Activated CD8-positive, alpha-beta T cell treated with anti-CD3 and anti-CD28 coated beads for 36 hours (primary cell): ENCODE measurements around the gene CFAP57. TPM values are rescaled to one million over a fixed set of nuclear protein-coding genes. Genes with fewer than 3 reads are reported as not detected.

Source experiments
- ATAC-seq: fragments of 200-7000 bp; cut with Tn5 transposase; one replicate; pipeline ENCODE4 v1.10.0; 2021; ENCODE audit warnings: mild to moderate bottlenecking, moderate library complexity
- CTCF ChIA-PET: fragments of 350-600 bp; sonication (Branson Sonifier 250); formaldehyde crosslinking; loops from one replicate; lab custom pipeline; 2021; ENCODE audit warnings: antibody characterized with exemption; lab: Charles Lee
- POLR2A ChIA-PET: fragments of 350-600 bp; sonication (Branson Sonifier 250); formaldehyde crosslinking; loops from one replicate; lab custom pipeline; 2021; ENCODE audit warnings: antibody characterized with exemption; lab: Charles Lee
- DNase-seq: peaks from one replicate; pipeline ENCODE4 v3.0.0-alpha.2; 2020
- H3K27ac Mint-ChIP-seq: one replicate; pipeline ENCODE4 v1.8.0; 2021; ENCODE audit warnings: mild to moderate bottlenecking, mixed read lengths
- H3K27me3 Mint-ChIP-seq: one replicate; pipeline ENCODE4 v1.8.0; 2021; ENCODE audit warnings: mixed read lengths
- H3K36me3 Mint-ChIP-seq: one replicate; pipeline ENCODE4 v1.8.0; 2021; ENCODE audit warnings: low read depth, mixed read lengths
- H3K4me1 Mint-ChIP-seq: one replicate; pipeline ENCODE4 v1.8.0; 2021; ENCODE audit warnings: low read depth, mixed read lengths
- H3K4me3 Mint-ChIP-seq: one replicate; pipeline ENCODE4 v1.8.0; 2021; ENCODE audit warnings: mild to moderate bottlenecking, moderate library complexity, mixed read lengths
- H3K9me3 Mint-ChIP-seq: one replicate; pipeline ENCODE4 v1.8.0; 2021; ENCODE audit warnings: mixed read lengths
- CTCF ChIP-seq: fragments of 200-600 bp; IDR thresholded peaks from one replicate; pipeline ENCODE4 v1.8.0; 2022; ENCODE audit warnings: antibody characterized with exemption, mild to moderate bottlenecking
- intact Hi-C: fragments of 100-400 bp; cut with micrococcal nuclease; formaldehyde crosslinking; loops from one replicate; pipeline ENCODE4 v1.10.0; 2022
- total RNA-seq, 2 experiments: library from RNA; stranded (reverse); gene quantifications; one replicate each; pipeline ENCODE4 v1.2.3, GENCODE V29; 2021

The CFAP57 gene
- total RNA-seq, 2 experiments from 2014 or later, result 0.18 to 0.23 TPM

DNA sequence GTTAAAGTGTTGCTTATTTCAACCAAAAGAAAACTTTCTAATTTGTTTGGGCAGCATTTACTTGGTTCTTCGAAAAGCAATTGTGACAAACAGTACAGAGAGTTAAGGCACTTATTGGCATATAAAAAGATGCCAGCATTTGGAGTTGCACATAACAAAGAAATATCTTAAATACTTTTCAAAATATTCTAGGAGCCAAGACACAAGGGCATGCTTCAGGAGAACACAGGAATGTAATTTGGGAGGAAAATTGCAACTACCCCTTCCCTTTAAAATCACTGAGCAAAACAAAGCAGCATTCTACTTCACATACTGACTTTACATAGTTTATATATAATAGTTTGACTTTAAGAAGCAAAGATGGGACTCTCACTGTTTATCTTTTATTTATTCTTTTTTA lies 124.1 kb downstream of the CFAP57 start:
- CTCF ChIA-PET, result interaction anchor here (1.5 kb wide), 1 partner anchor 11 kb away, joined by 4 read pairs; the partner anchor contains the start of gene C1orf210
- intact Hi-C loops, result no loop called here
- no peak overlapping the region for H3K4me3 Mint-ChIP-seq

DNA sequence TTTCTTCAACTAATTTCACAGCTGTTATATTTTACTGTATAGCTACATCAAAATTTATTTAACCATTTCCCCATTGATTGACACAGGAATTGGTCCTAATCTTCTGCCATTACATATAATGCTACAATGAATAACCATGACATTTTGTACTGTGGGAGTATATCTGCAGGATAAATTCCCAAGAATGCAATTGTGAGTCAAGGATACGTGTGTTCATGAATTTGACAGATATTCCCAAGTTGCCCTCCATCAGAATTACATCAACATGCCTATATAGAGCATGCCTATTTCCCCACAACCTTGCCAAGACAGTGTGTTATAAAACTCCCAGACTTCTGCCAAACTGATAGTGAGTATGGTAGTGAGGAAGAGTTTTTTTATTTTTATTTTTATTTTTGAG lies 125.9 kb downstream of the CFAP57 start:
- no peaks in the 10 kb centered on the region for H3K9me3 Mint-ChIP-seq
- DNase-seq (no peak), ATAC-seq (no peak)
- ChIA-PET POLR2A (no interaction called here), CTCF (no interaction called here)
- no peak overlapping the region for H3K4me3 Mint-ChIP-seq
- intact Hi-C loops, result no loop called here
- no peaks in the 10 kb centered on the region for H3K36me3 Mint-ChIP-seq
- H3K4me1 Mint-ChIP-seq, result peaks cover 14% of the 10 kb centered on the region
- no peak for TF ChIP-seq CTCF
- H3K27me3 Mint-ChIP-seq, result no peaks in the 10 kb centered on the region
- no peak overlapping the region for H3K27ac Mint-ChIP-seq

More for the DNA sequence above, 124.1 kb downstream of the CFAP57 start:
- Mint-ChIP-seq H3K36me3 (no peaks in the 10 kb centered on the region), H3K27ac (peak overlapping the region; percentile 64), H3K27me3 (no peaks in the 10 kb centered on the region), H3K4me1 (peaks cover 14% of the 10 kb centered on the region), H3K9me3 (no peaks in the 10 kb centered on the region)
- POLR2A ChIA-PET, result no interaction called here
- no peak for ATAC-seq
- TF ChIP-seq CTCF, result no peak
- DNase-seq, result no peak

DNA sequence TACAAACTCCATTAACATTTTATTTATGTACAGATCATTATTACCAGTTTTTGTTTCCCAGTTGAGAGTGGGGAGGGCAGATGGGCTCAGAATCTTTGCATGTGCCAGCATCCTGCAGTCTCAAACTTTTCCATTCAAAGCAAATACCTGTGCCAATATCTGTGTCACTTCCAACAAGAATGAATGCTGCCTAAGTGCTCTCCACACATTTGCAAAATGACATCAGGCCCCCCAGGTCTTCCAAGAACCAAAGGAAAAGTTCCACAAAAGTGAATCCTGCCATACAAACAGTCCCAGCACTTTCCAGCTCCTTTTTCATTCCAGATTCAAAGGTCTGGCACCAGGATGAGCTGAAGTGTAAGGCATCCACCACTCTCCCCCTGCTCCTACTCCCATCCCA lies 127.0 kb downstream of the CFAP57 start:
- ATAC-seq (no peak), DNase-seq (no peak)
- ChIA-PET CTCF (no interaction called here), POLR2A (interaction anchor here (0.7 kb wide), 1 partner anchor 425 kb away, joined by 3 read pairs; no protein-coding TSS in a partner anchor)
- H3K4me1 Mint-ChIP-seq, result peaks cover 14% of the 10 kb centered on the region
- intact Hi-C loops, result no loop called here
- no peaks in the 10 kb centered on the region for H3K27me3 Mint-ChIP-seq
- no peak overlapping the region for H3K27ac Mint-ChIP-seq
- H3K9me3 Mint-ChIP-seq, result no peaks in the 10 kb centered on the region
- no peaks in the 10 kb centered on the region for H3K36me3 Mint-ChIP-seq
- TF ChIP-seq CTCF, result no peak
- no peak overlapping the region for H3K4me3 Mint-ChIP-seq

- Mint-ChIP-seq H3K4me3 (no peak within 1 kb of the TSS), H3K27me3 (no peaks in the 10 kb centered on the region), H3K27ac (no peak within 1 kb of the TSS), H3K4me1 (peaks cover 9% of the 10 kb centered on the region), H3K36me3 (no peaks in the 10 kb centered on the region), H3K9me3 (no peaks in the 10 kb centered on the region)
- ATAC-seq (no peak), DNase-seq (no peak)
- no peak for TF ChIP-seq CTCF
- ChIA-PET CTCF (no interaction called here), POLR2A (no interaction called here)
- intact Hi-C loops, result no loop called here
Measured at GRCh38 chr1:43300378-43301094, 128.4 kb downstream of the CFAP57 start, which contains the start of gene TIE1. TIE1 (plus strand) TSS chr1:43300982; CDS start chr1:43301072, 90 bp downstream.

DNA sequence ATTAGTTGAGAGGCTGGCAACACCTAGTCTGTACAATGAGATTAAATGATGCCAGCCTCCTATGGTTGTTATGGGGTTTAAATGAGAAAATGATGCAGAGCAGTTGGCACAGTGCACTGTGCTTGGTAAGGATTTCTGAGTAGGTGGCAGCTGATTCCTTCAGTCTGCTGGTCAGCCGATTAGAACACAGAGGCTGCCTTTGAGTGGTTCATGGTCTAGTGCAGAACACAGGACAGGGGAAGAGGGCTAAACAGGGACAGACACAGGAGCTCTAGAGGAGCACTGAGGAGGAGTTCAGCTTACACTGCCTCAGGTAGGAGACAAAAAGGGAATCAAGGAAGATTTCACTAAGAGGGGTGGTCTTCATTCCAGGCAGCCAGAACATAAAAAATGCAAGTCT lies 130.1 kb downstream of the CFAP57 start:
- intact Hi-C loops, result no loop called here
- Mint-ChIP-seq H3K36me3 (no peaks in the 10 kb centered on the region), H3K27ac (no peak overlapping the region), H3K27me3 (no peaks in the 10 kb centered on the region), H3K9me3 (no peaks in the 10 kb centered on the region), H3K4me1 (no peaks in the 10 kb centered on the region), H3K4me3 (no peak overlapping the region)
- ChIA-PET CTCF (no interaction called here), POLR2A (no interaction called here)
- TF ChIP-seq CTCF, result no peak
- DNase-seq, result no peak
- no peak for ATAC-seq
